Putamen (tissue), 1 donor: ENCODE measurements around the gene TMEM138.

Experiments used
- DNase-seq: peaks from one replicate; pipeline ENCODE4 v3.0.0-alpha.2; 2016; ENCODE audit warnings: low spot score

Gene TMEM138

GRCh38 chr11:61406991-61407728 is 45.0 kb downstream of the TMEM138 start:
- DNase-seq = peak; percentile 26

- DNase-seq = no peak
Measured at GRCh38 chr11:61411589-61411988, 49.4 kb downstream of the TMEM138 start.

- DNase-seq = no peak
Measured at GRCh38 chr11:61413496-61413895, 51.3 kb downstream of the TMEM138 start.

DNA sequence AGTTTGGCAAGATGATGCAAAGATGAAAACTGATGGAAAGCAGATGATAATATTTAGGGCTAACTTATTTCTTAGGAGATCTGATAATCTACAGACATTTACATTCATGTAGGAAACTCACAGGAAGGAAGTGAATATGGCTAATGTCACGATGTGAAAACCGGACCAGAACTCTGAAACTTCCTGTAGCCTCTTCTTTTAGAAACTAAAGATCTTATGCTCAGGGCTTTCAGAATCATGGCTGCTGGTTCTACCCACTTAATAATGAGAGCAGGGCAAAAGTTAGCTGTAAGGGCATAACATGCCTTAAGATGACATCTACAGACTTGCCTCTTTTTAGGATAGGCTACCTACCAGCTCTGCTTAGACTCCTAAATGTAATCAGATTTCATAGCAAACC is 52.4 kb downstream of the TMEM138 start:
- no peak for DNase-seq

DNA sequence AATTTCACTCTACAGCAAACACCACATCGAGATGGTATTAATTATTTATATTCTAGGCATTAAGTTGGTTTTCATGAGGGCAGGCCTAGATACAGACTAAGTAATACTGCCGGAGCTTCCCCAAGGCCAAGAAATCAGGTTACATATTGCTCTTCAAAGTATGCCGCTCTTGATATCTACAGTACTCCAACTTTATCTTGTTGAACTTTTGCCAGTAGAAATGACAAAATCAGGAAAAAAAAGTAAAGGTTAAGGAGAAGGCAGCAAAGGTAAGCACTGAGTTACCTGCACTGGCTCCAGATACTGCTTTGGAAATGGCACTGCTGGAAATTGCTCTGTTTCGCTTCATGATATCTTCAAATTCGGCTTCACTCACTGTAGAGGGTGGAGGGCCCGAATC is 53.2 kb downstream of the TMEM138 start:
- no peak for DNase-seq

DNA sequence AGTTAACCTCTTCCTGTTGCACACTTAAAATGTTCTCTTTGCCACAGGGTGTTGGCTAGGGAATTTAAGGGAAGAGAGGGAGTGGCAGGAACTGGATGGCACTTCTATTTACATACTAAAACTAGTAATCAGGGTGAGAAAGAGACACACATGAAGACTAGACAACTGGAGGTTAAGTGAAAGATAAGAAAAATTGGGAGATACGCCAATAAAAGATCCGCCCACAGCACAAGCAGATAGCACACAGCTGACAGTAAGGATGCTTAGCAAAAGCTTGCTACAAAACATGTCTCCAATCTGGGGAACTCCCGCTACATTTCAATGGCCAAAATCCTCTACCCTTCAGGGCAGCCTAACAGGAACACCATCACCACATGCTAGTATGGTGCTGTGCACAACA is 54.8 kb downstream of the TMEM138 start:
- no peak for DNase-seq

DNA sequence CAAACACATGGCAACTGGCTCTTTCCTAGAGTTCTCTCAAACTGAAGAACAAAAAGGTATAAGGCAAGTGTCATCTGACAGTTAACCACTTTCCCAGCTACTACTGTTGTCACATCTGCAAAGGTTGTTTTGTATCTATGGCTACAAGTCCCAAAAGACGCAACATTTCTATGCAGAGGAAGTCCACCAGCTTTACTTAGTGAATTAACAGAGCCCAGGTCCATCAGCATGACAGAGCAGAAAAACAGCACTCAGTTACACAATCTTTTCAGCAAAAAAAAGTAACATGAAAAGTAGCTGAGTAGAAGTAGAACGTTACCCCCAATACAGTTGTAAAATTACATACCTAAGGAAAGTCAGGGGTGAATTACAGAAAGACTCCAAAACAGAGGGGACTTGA is 55.5 kb downstream of the TMEM138 start:
- DNase-seq = no peak

DNA sequence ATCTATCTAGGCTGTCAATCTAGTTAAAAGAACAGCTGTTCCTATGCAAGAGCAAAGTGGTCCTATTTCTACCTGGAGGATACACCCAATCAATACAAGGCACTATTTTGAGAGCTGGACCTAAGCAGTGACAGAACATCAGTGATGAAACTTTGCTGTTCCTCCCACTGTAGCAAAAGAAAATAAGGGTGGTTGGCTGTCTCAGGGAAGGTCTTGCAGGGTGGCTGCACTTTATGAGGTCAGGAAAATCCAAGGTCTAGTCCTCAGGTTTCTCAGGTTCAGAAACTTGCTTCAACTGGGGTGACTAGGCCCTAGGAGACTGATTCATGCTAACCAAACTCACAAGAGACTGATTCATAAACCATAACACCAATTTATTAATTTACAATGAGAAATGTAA is 56.0 kb downstream of the TMEM138 start:
- no peak for DNase-seq
